Measurements from ENCODE around the gene RPL13A. TPM values are rescaled to one million over a fixed set of nuclear protein-coding genes. Genes with fewer than 3 reads are reported as not detected.

Gene RPL13A
- total and polyA plus RNA-seq, 9 of the 15 experiments (the other 6 are each of a cell fraction or from before 2014, with no cell fraction given): 1,744 to 5,482 (median 2,949) TPM

- no peak for TF ChIP-seq UBTF (IDR thresholded peaks at IDR 0.05; ENCODE audit: borderline replicate concordance in 1 of 2, low read depth in 2 of 2, low read length in 2 of 2)
- TF ChIP-seq THAP12 (CRISPR knock-in tag; IDR thresholded peaks at IDR 0.05): peak; percentile 32; the same call in 1 of the 2 replicates
- TF ChIP-seq ARID1B (IDR thresholded peaks at IDR 0.05): peak; percentile 54; the same call in 1 of the 2 replicates
- TF ChIP-seq NR1H2 (CRISPR knock-in tag; IDR thresholded peaks at IDR 0.05): peak; percentile 62; the same call in 1 of the 2 replicates
- no peak for TF ChIP-seq ZC3H11A (IDR thresholded peaks at IDR 0.05; ENCODE audit: low read depth, low read length)
- peak in 1 of 2 experiments; percentile 22; a peak in 1 of 4 replicates for TF ChIP-seq TBL1XR1 (IDR thresholded peaks at IDR 0.05; ENCODE audit: low read length in 2 of 2)
- TF ChIP-seq NFYB (IDR thresholded peaks at IDR 0.05; ENCODE audit: extremely low read depth, insufficient read length): no peak
- TF ChIP-seq CHD7 (IDR thresholded peaks at IDR 0.05; ENCODE audit: low read depth, low read length): no peak
These were observed 43.9 kb upstream of the RPL13A start (continued) for GRCh38 chr19:49443366-49444099.
